ENCODE data around the gene ZNF558.

The ZNF558 gene

GRCh38 chr19:8858260-8858659 lies 26.2 kb upstream of the ZNF558 start:
- no peak overlapping the region for H3K27ac ChIP-seq (ENCODE audit: extremely low read depth, low read depth, low read length)
- H3K9me3 ChIP-seq (ENCODE audit: control insufficient read depth, insufficient read depth, low read depth, low read length): no peaks in the 10 kb centered on the region
- POLR2A ChIA-PET: interaction anchor here (0.6 kb wide), 1 partner anchor 207 kb away, joined by 3 read pairs; no protein-coding TSS in a partner anchor
- no peaks in the 10 kb centered on the region for H3K36me3 ChIP-seq (ENCODE audit: control insufficient read depth in 2 of 2, insufficient read depth in 1 of 2, low read length in 2 of 2)
- CTCF ChIA-PET: interaction anchor here (0.7 kb wide), 1 partner anchor 19 kb away, joined by 4 read pairs; no protein-coding TSS in a partner anchor
- no peaks in the 10 kb centered on the region for H3K4me1 ChIP-seq (ENCODE audit: control insufficient read depth, insufficient read depth, low read length)
- no peak overlapping the region for H3K4me3 ChIP-seq (ENCODE audit: low read depth, low read length)
- no peak for TF ChIP-seq ZBTB11 (tag by site-specific recombination; conservative IDR thresholded peaks at IDR 0.05; ENCODE audit: low read depth)
- no peak for TF ChIP-seq SETDB1 (IDR thresholded peaks at IDR 0.05; ENCODE audit: insufficient read length, low read length)

- Histone ChIP-seq H3K4me1 (ENCODE audit: control insufficient read depth, insufficient read depth, low read length) (no peaks in the 10 kb centered on the region), H3K9me3 (ENCODE audit: control insufficient read depth, insufficient read depth, low read depth, low read length) (no peaks in the 10 kb centered on the region), H3K36me3 (ENCODE audit: control insufficient read depth in 2 of 2, insufficient read depth in 1 of 2, low read length in 2 of 2) (no peaks in the 10 kb centered on the region), H3K4me3 (ENCODE audit: low read depth, low read length) (no peak overlapping the region), H3K27ac (ENCODE audit: extremely low read depth, low read depth, low read length) (no peak overlapping the region)
- POLR2A ChIA-PET: no interaction called here
- TF ChIP-seq ZNF610 (tag by site-specific recombination; IDR thresholded peaks at IDR 0.05; ENCODE audit: borderline replicate concordance): no peak
- peak; percentile 93 for TF ChIP-seq ZNF184 (tag by site-specific recombination; IDR thresholded peaks at IDR 0.05)
- CTCF ChIA-PET: no interaction called here
These were observed 18.4 kb upstream of the ZNF558 start for GRCh38 chr19:8850488-8850887.

- ChIA-PET POLR2A (no interaction called here), CTCF (no interaction called here)
- H3K9me3 ChIP-seq (ENCODE audit: control insufficient read depth, insufficient read depth, low read depth, low read length): no peaks in the 10 kb centered on the region
- H3K4me1 ChIP-seq (ENCODE audit: control insufficient read depth, insufficient read depth, low read length): no peaks in the 10 kb centered on the region
- H3K36me3 ChIP-seq (ENCODE audit: control insufficient read depth in 2 of 2, insufficient read depth in 1 of 2, low read length in 2 of 2): no peaks in the 10 kb centered on the region
- TF ChIP-seq ZNF184 (tag by site-specific recombination; IDR thresholded peaks at IDR 0.05): no peak
- TF ChIP-seq ZNF19 (tag by site-specific recombination; IDR thresholded peaks at IDR 0.05; ENCODE audit: low read depth): no peak
- TF ChIP-seq ZNF18 (tag by site-specific recombination; IDR thresholded peaks at IDR 0.05): no peak
- no peak overlapping the region for H3K4me3 ChIP-seq (ENCODE audit: low read depth, low read length)
- H3K27ac ChIP-seq (ENCODE audit: extremely low read depth, low read depth, low read length): no peak overlapping the region
These were observed 17.1 kb upstream of the ZNF558 start for GRCh38 chr19:8849232-8849631.

GRCh38 chr19:8846819-8847218 lies 14.7 kb upstream of the ZNF558 start:
- TF ChIP-seq ZBTB48 (tag by site-specific recombination; IDR thresholded peaks at IDR 0.05) (no peak), ZNF677 (tag by site-specific recombination; IDR thresholded peaks at IDR 0.05) (no peak), SALL2 (tag by site-specific recombination; IDR thresholded peaks at IDR 0.05; ENCODE audit: borderline replicate concordance) (no peak), ZNF626 (tag by site-specific recombination; IDR thresholded peaks at IDR 0.05) (no peak), SCRT2 (tag by site-specific recombination; IDR thresholded peaks at IDR 0.05) (no peak)
- Histone ChIP-seq H3K4me1 (ENCODE audit: control insufficient read depth, insufficient read depth, low read length) (no peaks in the 10 kb centered on the region), H3K4me3 (ENCODE audit: low read depth, low read length) (no peak overlapping the region), H3K9me3 (ENCODE audit: control insufficient read depth, insufficient read depth, low read depth, low read length) (no peaks in the 10 kb centered on the region), H3K36me3 (ENCODE audit: control insufficient read depth in 2 of 2, insufficient read depth in 1 of 2, low read length in 2 of 2) (no peaks in the 10 kb centered on the region), H3K27ac (ENCODE audit: extremely low read depth, low read depth, low read length) (no peak overlapping the region)
- POLR2A ChIA-PET: no interaction called here
- CTCF ChIA-PET: no interaction called here

Measured in HEK293 (cell line).